ENCODE results near the gene BCL2.

The BCL2 gene

GRCh38 chr18:63325086-63325686 is 5.6 kb upstream of the BCL2 start:
- DNase-seq: no peak

- peak; percentile 82 for DNase-seq
These were observed 3.5 kb upstream of the BCL2 start for GRCh38 chr18:63322908-63323634.

GRCh38 chr18:63322206-63322605 is 2.6 kb upstream of the BCL2 start:
- no peak for DNase-seq

DNA sequence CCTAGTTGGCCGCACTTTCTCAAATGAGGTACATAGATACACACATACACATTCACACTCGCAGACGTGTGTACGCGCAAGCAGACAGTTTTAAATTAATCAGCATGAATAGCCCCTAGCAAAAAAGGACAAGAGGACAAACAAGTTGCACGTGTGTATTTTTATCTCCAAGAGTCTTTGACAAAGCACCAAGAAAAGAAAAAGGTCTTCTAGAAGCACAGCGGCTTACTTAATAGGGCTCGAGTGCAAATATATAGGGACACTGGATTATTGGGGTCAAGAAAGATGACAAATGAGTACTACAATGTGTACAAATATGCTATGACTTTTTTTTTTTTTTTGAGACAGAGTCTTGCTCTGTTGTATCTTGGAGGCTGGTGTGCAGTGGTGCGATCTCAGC is 1.7 kb upstream of the BCL2 start:
- no peak for DNase-seq

DNA sequence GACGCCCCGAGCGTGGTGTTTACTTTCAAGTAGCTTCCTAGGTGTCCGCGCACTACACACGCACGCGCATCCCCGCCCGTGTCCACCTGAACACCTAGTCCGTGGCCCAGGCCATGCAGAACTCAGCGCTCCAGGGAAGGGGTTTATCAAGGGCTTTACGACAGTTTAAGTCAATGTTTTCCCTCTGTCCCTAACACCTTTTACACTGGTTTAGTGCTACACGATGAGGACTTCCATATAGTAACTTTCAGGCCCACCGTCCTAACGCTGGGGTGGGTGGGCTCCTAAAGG is 1.4 kb upstream of the BCL2 start:
- peak; percentile 94 for DNase-seq

DNA sequence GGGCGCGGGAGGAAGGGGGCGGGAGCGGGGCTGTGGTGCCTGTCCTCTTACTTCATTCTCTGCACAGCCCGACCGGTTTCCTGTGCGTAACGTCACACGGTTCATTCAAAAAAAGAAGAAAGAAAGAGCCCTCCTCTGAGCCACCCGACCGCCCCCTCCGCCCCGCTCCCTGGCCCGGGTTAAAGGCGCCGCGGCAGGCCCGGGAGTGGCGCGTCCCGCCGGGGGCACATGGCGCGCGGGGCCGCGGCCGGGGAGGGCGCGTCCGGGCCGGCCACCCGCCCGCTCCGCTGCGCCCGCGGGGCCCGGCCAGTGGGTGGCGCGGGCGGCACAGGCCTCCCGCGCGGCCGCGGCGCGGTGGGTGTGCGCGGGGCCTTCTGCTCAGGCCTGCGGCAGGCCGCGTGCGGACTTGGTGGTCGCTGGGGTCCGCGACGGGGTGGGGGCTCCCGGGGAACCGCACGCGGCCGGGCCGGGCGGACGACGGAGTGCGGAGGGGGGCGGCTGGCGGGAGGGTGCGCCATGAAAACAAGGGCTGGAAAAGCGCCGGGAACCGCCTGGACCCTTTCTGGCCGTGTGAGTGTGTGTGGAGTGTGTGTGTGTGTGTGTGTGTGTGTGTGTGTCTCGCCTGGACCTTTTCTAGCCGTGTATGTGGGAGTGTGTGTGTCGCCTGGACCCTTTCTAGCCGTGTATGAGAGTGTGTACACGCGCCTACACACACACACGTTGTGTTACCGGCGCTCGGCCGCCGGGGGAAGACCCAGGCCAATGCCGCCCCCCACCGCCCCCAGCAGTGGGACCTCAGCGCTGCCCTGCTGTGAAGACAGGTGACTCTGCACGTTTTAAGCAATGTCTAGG is 780 bp upstream of the BCL2 start:
- peak; percentile 98 for DNase-seq

GRCh38 chr18:63318889-63319382 is 633 bp downstream of the BCL2 start:
- peak; percentile 40 for DNase-seq

- peak; percentile 97 for DNase-seq
These were observed 1.3 kb downstream of the BCL2 start for GRCh38 chr18:63317982-63318888.

DNA sequence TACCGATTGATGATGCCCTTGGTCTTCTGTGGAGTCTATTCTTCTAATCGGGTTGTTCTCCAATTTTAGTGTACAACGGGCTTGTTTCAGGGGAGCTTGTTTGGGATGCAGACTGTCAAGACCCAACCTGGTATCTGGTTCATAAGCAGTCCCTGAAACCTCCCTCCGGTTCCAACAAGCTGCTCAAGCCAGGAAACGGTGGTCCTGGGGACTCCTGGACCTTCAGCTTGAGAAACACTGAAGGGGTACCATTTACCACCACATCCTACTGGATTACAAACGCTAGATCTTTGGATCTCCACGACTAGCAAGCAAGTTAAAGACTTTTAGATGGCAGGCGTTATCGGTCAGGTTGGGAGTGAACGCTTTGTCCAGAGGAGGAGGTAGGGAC is 2.0 kb downstream of the BCL2 start:
- DNase-seq: no peak

- DNase-seq: peak; percentile 43
These were observed 2.7 kb downstream of the BCL2 start for GRCh38 chr18:63316612-63317555.

DNA sequence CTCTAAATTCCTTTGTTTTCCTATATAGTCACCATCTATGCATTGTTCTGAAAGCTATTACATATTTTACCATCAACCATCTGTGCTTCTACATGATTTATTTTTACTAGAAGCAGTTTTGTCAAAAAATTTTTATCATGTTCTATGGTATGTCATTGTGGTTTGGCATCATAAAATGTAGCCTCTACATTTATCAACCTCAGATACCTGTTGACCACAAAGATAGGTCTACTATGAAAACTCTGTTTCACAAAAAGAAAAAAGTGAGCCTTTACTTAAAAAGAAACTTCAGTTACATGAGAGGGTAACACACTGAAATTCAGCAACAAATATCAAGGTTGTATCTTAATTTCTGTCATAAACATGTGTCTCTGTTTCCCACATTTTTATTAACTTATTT is 3.7 kb downstream of the BCL2 start:
- DNase-seq: no peak

- DNase-seq: no peak
These were observed 4.4 kb downstream of the BCL2 start for GRCh38 chr18:63315131-63315662.

DNA sequence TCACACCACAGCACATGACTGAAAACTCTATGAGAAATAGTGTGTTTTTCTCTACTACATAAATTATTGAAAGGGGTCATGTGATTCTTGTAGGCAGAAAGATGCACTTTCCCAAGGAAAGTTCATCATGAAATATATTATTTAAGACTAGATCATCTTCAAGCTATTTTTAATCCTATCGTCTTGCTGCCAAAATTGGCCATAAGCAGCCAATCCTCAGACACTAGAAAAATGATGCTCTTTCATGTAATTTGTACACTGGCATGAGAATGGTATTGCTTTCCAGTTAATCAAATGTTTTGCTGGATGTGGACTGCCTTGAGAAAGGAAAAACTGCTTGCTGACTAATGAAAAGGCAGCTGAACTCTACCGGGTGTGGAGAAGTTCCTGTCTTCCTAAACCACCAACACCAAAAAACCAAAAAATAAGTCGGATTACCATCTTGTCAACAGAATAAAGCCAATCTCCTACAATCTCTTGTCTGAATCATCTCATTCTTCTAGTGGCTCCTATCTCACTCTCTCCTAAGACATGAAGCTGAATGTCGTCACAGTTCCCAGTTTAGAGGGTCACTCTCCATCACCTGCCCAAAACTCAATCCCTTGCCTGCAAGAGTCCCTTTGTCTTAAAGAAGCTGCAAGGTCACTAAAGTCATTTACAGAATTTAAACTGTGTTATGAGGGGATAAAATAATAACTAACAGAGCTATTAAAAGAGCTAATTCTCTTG is 5.3 kb downstream of the BCL2 start:
- no peak for DNase-seq

- no peak for DNase-seq
These were observed 6.1 kb downstream of the BCL2 start for GRCh38 chr18:63313396-63313917.

- DNase-seq: no peak
These were observed 6.7 kb downstream of the BCL2 start for GRCh38 chr18:63312737-63313395.

- no peak for DNase-seq
These were observed 7.6 kb downstream of the BCL2 start for GRCh38 chr18:63312019-63312409.

- DNase-seq: no peak
These were observed 8.2 kb downstream of the BCL2 start for GRCh38 chr18:63311118-63312018.

DNA sequence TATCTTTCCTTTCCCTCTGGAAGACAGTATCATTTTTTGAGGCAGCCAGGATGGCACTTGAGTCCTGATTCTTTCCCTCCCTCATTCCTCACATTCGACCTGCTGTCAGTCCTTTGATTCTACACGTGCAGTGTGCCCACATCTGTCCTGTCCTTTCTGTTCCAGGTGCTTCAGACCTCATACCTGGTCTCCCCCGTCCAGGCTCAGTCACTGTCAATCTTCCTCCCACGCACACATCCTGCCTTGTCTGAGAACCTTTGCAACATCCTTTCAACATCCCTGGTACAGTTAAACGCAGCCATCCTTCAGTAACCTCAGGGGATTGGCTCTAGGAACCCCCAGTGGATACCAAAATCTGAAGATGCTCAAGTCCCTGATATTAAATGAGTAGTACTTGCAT is 10.1 kb downstream of the BCL2 start:
- no peak for DNase-seq
